Measurements from ENCODE around the gene ETV6.

The ETV6 gene

DNA sequence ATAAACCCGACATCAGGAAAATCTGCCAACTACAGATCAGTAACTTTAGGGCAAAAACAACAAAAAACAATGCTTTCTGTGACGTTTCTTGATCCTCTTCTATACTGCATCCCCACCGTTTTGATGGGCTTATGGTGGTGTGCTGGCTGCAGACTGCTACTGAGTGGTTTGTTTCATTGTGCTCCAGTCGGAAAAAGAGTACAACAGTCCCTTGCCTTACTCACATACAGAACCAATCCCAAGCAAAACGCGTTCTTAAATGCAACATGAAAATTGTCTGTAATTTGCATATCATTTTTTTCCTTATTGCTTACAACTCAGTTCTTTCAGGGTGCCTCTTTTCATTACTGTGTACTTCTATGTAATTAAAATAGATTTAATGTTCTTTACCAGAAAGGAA, 2.3 kb downstream of the ETV6 start:
- TF ChIP-seq, protein P1, sequence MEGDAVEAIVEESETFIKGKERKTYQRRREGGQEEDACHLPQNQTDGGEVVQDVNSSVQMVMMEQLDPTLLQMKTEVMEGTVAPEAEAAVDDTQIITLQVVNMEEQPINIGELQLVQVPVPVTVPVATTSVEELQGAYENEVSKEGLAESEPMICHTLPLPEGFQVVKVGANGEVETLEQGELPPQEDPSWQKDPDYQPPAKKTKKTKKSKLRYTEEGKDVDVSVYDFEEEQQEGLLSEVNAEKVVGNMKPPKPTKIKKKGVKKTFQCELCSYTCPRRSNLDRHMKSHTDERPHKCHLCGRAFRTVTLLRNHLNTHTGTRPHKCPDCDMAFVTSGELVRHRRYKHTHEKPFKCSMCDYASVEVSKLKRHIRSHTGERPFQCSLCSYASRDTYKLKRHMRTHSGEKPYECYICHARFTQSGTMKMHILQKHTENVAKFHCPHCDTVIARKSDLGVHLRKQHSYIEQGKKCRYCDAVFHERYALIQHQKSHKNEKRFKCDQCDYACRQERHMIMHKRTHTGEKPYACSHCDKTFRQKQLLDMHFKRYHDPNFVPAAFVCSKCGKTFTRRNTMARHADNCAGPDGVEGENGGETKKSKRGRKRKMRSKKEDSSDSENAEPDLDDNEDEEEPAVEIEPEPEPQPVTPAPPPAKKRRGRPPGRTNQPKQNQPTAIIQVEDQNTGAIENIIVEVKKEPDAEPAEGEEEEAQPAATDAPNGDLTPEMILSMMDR (IDR thresholded peaks at IDR 0.05; ENCODE audit: low read depth, low read length): no peak
- in situ Hi-C loops (cut with HindIII; ENCODE audit: low sequenced_read_pairs): no loop called here
- peak; percentile 42 for DNase-seq (ENCODE audit: low read depth, low spot score)
- peak overlapping the region; percentile 96 for H3K4me3 ChIP-seq (ENCODE audit: low read depth, low read length)

DNA sequence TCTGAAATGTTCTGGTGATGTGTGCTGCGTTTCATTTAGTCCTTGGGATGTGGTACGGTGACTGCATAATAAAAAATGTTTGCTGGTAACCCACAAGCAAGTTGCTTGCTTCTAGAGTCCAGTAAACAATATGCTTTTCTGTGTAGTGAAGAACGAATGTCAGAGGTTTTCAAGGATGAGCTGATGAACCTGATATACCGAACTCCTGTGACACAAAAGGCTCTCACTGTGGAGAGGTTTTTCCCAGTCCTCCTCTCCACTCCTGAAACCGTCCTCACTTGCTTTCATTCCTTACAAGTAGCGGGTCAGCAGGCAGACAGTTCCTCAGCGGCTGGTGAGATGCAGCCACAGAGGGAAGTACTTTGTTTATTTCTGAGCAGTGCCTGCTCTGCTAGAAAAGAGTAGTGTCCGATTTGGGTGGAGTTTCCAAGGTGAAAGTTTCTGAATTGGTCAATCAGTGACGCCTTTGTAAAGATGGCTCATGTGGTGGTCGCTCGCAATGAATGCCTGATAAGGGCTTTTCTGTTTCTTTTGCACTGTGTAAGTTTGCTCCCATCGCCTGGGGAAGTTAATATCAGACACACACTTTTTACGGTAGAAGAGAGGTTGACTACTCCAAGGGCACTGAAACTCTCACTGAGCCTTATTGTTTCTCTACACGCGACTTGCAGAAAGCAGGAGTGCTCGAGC, 3.0 kb downstream of the ETV6 start:
- peak overlapping the region; percentile 96 for H3K4me3 ChIP-seq (ENCODE audit: low read depth, low read length)

DNA sequence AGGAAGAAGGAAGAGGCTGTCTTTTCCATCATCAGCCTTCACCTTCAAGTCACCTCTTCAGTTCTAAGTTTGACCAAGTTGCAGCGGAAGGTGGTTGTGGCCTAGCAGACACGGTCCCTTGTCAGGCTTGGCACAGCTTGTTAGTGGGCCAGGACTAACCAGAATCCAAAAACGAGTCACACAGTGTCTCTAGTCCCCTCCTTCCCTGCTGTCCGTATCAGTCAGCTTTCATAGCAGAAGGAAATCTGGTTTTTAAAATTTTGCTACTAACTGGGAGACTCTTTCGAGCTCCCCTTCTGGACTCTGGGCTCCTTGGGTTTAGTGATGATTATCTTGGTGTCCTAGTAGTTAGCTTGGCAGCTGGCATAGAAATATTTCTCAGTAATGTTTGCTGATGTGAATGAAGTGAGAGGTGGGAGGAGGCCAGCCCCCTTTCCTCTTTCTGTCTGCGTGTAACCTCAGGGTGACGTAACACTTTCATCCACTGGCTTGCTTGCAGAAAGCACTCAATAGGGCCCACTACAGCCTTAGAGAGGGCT, 3.8 kb downstream of the ETV6 start:
- TF ChIP-seq, protein P1 (IDR thresholded peaks at IDR 0.05; ENCODE audit: low read depth, low read length): no peak
- no peak for DNase-seq (ENCODE audit: low read depth, low spot score)
- in situ Hi-C loops (cut with HindIII; ENCODE audit: low sequenced_read_pairs): no loop called here
- no peak overlapping the region for H3K4me3 ChIP-seq (ENCODE audit: low read depth, low read length)

More for the DNA sequence above, 3.0 kb downstream of the ETV6 start:
- TF ChIP-seq, protein P1 (IDR thresholded peaks at IDR 0.05; ENCODE audit: low read depth, low read length): no peak
- DNase-seq (ENCODE audit: low read depth, low spot score): peak; percentile 74
- in situ Hi-C loops (cut with HindIII; ENCODE audit: low sequenced_read_pairs): no loop called here

DNA sequence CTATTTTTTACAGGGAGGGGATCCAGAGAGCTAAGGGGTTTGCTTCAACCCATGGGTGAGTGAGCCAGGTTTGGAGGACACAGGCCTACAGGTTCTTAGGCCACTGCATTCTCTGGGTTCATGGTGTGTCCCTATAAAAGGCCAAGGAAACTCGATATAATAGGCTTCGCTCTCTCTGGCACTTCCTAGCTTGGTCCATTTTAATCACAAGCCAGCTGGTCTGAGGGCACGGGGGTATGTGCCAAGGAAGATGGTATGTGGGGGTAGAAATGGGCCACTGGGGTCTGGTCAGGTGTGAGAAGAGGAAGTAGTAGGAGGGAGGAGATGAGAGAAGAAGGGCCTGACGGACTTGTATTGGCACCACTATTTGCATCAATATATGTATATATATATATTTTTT, 4.9 kb downstream of the ETV6 start:
- TF ChIP-seq, protein P1 (IDR thresholded peaks at IDR 0.05; ENCODE audit: low read depth, low read length): no peak
- H3K4me3 ChIP-seq (ENCODE audit: low read depth, low read length): no peak overlapping the region
- in situ Hi-C loops (cut with HindIII; ENCODE audit: low sequenced_read_pairs): no loop called here
- DNase-seq (ENCODE audit: low read depth, low spot score): no peak

DNA sequence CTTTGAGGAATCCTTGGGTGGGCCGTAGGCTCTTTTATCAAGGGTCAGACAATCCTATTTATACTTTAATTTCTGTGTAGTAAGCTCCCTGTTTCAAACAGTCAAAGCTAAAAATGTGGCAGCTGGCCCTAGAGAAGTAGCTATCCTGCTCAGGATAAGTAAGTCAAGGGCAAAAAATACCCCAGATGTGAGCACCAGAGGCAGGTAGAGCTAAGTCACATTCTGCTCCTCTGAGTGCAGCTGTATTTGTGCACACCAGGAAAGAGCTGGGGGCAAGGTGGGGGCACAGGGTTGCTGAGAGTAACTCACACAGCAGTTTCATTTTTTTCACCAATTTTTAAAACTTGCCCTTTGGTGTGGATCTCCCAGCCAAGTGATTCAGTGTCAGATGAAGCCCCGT, 5.3 kb downstream of the ETV6 start:
- no peak overlapping the region for H3K4me3 ChIP-seq (ENCODE audit: low read depth, low read length)
- no peak for DNase-seq (ENCODE audit: low read depth, low spot score)
- TF ChIP-seq, protein P1 (IDR thresholded peaks at IDR 0.05; ENCODE audit: low read depth, low read length): no peak
- in situ Hi-C loops (cut with HindIII; ENCODE audit: low sequenced_read_pairs): no loop called here

DNA sequence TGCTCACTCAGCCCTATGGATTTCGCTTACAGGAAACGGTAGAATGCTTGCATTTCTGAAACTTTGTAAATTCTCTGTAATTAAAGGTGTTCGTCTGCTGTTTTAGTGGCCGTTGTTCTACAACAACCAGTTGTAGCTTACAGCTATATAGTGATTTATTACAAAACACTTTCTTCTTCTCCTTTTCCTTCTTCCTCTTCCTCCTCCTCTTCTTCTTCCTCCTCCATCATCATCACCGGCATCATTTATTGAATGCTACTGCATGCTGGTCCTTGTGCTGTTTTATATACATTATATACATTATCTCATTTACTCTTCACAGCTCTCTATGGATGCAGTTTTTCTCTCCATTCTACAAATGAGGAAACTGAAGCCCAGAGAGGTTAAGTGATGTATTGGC, 6.4 kb downstream of the ETV6 start:
- DNase-seq (ENCODE audit: low read depth, low spot score): no peak
- TF ChIP-seq, protein P1 (IDR thresholded peaks at IDR 0.05; ENCODE audit: low read depth, low read length): no peak
- in situ Hi-C loops (cut with HindIII; ENCODE audit: low sequenced_read_pairs): no loop called here
- no peak overlapping the region for H3K4me3 ChIP-seq (ENCODE audit: low read depth, low read length)
